Right lobe of liver (tissue), 4 donors: ENCODE measurements around the gene NUP43.

ENCODE experiments used
- CTCF ChIP-seq, 4 donors: fragments of 200-600 bp in 3 of 4; fragments of 450-650 bp in 1 of 4; IDR thresholded peaks; one replicate each; pipeline versions ENCODE4 v1.5.1 to v1.8.0; 2016 to 2022; ENCODE audit warnings: antibody characterized with exemption in 4 of 4, mild to moderate bottlenecking in 2 of 4
- POLR2A ChIP-seq: fragments of 450-650 bp; IDR thresholded peaks from one replicate; pipeline ENCODE4 v1.6.1; 2017; ENCODE audit warnings: antibody characterized with exemption, mild to moderate bottlenecking
- donor health status: DM: no; HTN: no; CAD: no.
- donor health status: DM: no; HTN: no; CAD: no.
- donor health status: DM: no; HTN: yes; CAD: no.

GRCh38 chr6:149691201-149691600, 55.1 kb downstream of the NUP43 start:
- TF ChIP-seq CTCF (IDR thresholded peaks at IDR 0.05) (no peak), POLR2A (no peak)
